GM12872 (cell line): ENCODE data around the gene AVL9.

Experiments
- CTCF ChIP-seq: IDR thresholded peaks from 3 replicates; pipeline ENCODE4 v1.5.1; 2011; ENCODE audit warnings: low read depth, mild to moderate bottlenecking, low read length, moderate library complexity; ENCODE audit not compliant: insufficient read depth

AVL9 gene

GRCh38 chr7:32516551-32517100, 21.3 kb downstream of the AVL9 start:
- no peak for TF ChIP-seq CTCF

GRCh38 chr7:32518534-32519140, 23.3 kb downstream of the AVL9 start:
- no peak for TF ChIP-seq CTCF

- TF ChIP-seq CTCF, result no peak
Measured at GRCh38 chr7:32519763-32520162, 24.5 kb downstream of the AVL9 start.

- TF ChIP-seq CTCF, result no peak
Measured at GRCh38 chr7:32522746-32523530, 27.6 kb downstream of the AVL9 start.

GRCh38 chr7:32524631-32525030, 29.3 kb downstream of the AVL9 start:
- TF ChIP-seq CTCF, result no peak

GRCh38 chr7:32525839-32526238, 30.6 kb downstream of the AVL9 start:
- TF ChIP-seq CTCF, result no peak

GRCh38 chr7:32531402-32531801, 36.1 kb downstream of the AVL9 start:
- no peak for TF ChIP-seq CTCF
